DOHH2 (cell line): ENCODE data around the gene MRM2.

Experiments used
- H3F3A ChIP-seq: fragments of 200-600 bp; sonication (generic), shearing (Covaris generic); 2 replicates; pipeline ENCODE4 v1.6.0; 2016; ENCODE audit warnings: antibody characterized with exemption, mild to moderate bottlenecking; ENCODE audit not compliant: control insufficient read depth, insufficient read depth
- H3K27ac ChIP-seq: fragments of 200-600 bp; sonication (generic); 2 replicates; pipeline ENCODE4 v1.5.1; 2014; ENCODE audit warnings: low read depth, mild to moderate bottlenecking, low read length, moderate library complexity
- H3K27me3 ChIP-seq: fragments of 200-600 bp; sonication (generic); 2 replicates; pipeline ENCODE4 v1.6.1; 2014; ENCODE audit warnings: mild to moderate bottlenecking, low read length, mixed read lengths; ENCODE audit not compliant: control insufficient read depth
- H3K36me3 ChIP-seq: fragments of 200-600 bp; sonication (generic); 2 replicates; pipeline ENCODE4 v1.6.1; 2014; ENCODE audit warnings: mild to moderate bottlenecking, low read length, moderate library complexity, mixed read lengths; ENCODE audit not compliant: control insufficient read depth
- H3K4me1 ChIP-seq: fragments of 200-600 bp; sonication (generic); 2 replicates; pipeline ENCODE4 v1.6.1; 2014; ENCODE audit warnings: mild to moderate bottlenecking, low read length, mixed read lengths; ENCODE audit not compliant: control insufficient read depth
- H3K4me2 ChIP-seq: fragments of 200-600 bp; sonication (generic); 2 replicates; pipeline ENCODE4 v1.6.0; 2014; ENCODE audit warnings: mild to moderate bottlenecking, low read length, moderate library complexity
- H3K4me3 ChIP-seq: fragments of 200-600 bp; sonication (generic); 2 replicates; pipeline ENCODE4 v1.5.1; 2014; ENCODE audit warnings: mild to moderate bottlenecking, low read length, mixed read lengths
- H3K79me2 ChIP-seq: fragments of 200-600 bp; sonication (generic); 2 replicates; pipeline ENCODE4 v1.6.1; 2014; ENCODE audit warnings: mild to moderate bottlenecking, low read length, mixed read lengths; ENCODE audit not compliant: control insufficient read depth
- H3K9me2 ChIP-seq: fragments of 200-600 bp; sonication (generic); replicated peaks from 2 replicates; pipeline ENCODE4 v1.6.1; 2014; ENCODE audit warnings: mild to moderate bottlenecking, low read length, mixed read lengths; ENCODE audit not compliant: control insufficient read depth
- H3K9me3 ChIP-seq: fragments of 200-600 bp; sonication (generic); 2 replicates; pipeline ENCODE4 v1.6.1; 2014; ENCODE audit warnings: antibody characterized with exemption, low read length, mixed read lengths; ENCODE audit not compliant: control insufficient read depth, insufficient read depth
- H4K20me1 ChIP-seq: fragments of 200-600 bp; sonication (generic); 2 replicates; pipeline ENCODE4 v1.6.0; 2014; ENCODE audit warnings: low read depth, mild to moderate bottlenecking, antibody characterized with exemption, low read length, moderate library complexity; ENCODE audit not compliant: control insufficient read depth, insufficient read depth
- CTCF ChIP-seq: fragments of 200-600 bp; sonication (generic); IDR thresholded peaks from one replicate; pipeline ENCODE4 v1.5.1; 2014; ENCODE audit warnings: antibody characterized with exemption, mild to moderate bottlenecking, low read depth, low read length; ENCODE audit not compliant: poor library complexity, severe bottlenecking
- EZH2phosphoT487 ChIP-seq: fragments of 200-600 bp; sonication (generic); IDR thresholded peaks from 2 replicates; pipeline ENCODE4 v1.6.1; 2017; ENCODE audit warnings: borderline replicate concordance, mild to moderate bottlenecking, antibody characterized with exemption, low read length, moderate library complexity, mixed read lengths

Gene MRM2

GRCh38 chr7:2233926-2234325 lies 8.1 kb downstream of the MRM2 start:
- peaks cover 18% of the 10 kb centered on the region for H4K20me1 ChIP-seq
- no peaks in the 10 kb centered on the region for H3K9me2 ChIP-seq
- H3K79me2 ChIP-seq, result peaks cover 83% of the 10 kb centered on the region
- peaks cover 57% of the 10 kb centered on the region for H3K4me1 ChIP-seq
- H3K27me3 ChIP-seq, result no peaks in the 10 kb centered on the region
- H3K27ac ChIP-seq, result no peak overlapping the region
- no peak for TF ChIP-seq EZH2phosphoT487
- TF ChIP-seq CTCF, result no peak
- no peaks in the 10 kb centered on the region for H3K9me3 ChIP-seq
- no peak overlapping the region for H3K4me3 ChIP-seq
- no peak overlapping the region for H3K4me2 ChIP-seq
- H3K36me3 ChIP-seq, result peaks cover 75% of the 10 kb centered on the region
- peaks cover 38% of the 10 kb centered on the region for H3F3A ChIP-seq

GRCh38 chr7:2232766-2233520 lies 9.1 kb downstream of the MRM2 start, which contains the start of gene MAD1L1:
MAD1L1 (minus strand) TSS chr7:2232945; CDS start chr7:2230133, 2,812 bp downstream.
- no peaks in the 10 kb centered on the region for H3K27me3 ChIP-seq
- H4K20me1 ChIP-seq, result peaks cover 19% of the 10 kb centered on the region
- H3K4me3 ChIP-seq, result peak within 1 kb of the TSS; percentile 92
- TF ChIP-seq CTCF (no peak), EZH2phosphoT487 (no peak)
- H3K79me2 ChIP-seq, result peaks cover 87% of the 10 kb centered on the region
- H3K9me3 ChIP-seq, result no peaks in the 10 kb centered on the region
- H3K4me1 ChIP-seq, result peaks cover 49% of the 10 kb centered on the region
- peaks cover 72% of the 10 kb centered on the region for H3K36me3 ChIP-seq
- H3K4me2 ChIP-seq, result peak within 1 kb of the TSS; percentile 75
- peak within 1 kb of the TSS; percentile 15; the same call in 1 of the 2 replicates for H3K27ac ChIP-seq
- H3F3A ChIP-seq, result peaks cover 33% of the 10 kb centered on the region
- H3K9me2 ChIP-seq, result no peaks in the 10 kb centered on the region

- Histone ChIP-seq H4K20me1 (peaks cover 24% of the 10 kb centered on the region), H3K79me2 (peaks cover 92% of the 10 kb centered on the region), H3K4me3 (peak overlapping the region; percentile 92), H3K4me2 (peak overlapping the region; percentile 75), H3K9me2 (no peaks in the 10 kb centered on the region), H3K9me3 (no peaks in the 10 kb centered on the region), H3F3A (peaks cover 26% of the 10 kb centered on the region), H3K27me3 (no peaks in the 10 kb centered on the region), H3K36me3 (peaks cover 77% of the 10 kb centered on the region), H3K27ac (peak overlapping the region; percentile 15; the same call in 1 of the 2 replicates), H3K4me1 (peaks cover 42% of the 10 kb centered on the region)
- no peak for TF ChIP-seq CTCF
- no peak for TF ChIP-seq EZH2phosphoT487
These were observed 9.8 kb downstream of the MRM2 start for GRCh38 chr7:2231992-2232765.
